ENCODE data around the gene CKMT2. TPM values are rescaled to one million over a fixed set of nuclear protein-coding genes. Genes with fewer than 3 reads are reported as not detected.

CKMT2 gene
- total RNA-seq, 1 experiment from 2014 or later, result not detected

DNA sequence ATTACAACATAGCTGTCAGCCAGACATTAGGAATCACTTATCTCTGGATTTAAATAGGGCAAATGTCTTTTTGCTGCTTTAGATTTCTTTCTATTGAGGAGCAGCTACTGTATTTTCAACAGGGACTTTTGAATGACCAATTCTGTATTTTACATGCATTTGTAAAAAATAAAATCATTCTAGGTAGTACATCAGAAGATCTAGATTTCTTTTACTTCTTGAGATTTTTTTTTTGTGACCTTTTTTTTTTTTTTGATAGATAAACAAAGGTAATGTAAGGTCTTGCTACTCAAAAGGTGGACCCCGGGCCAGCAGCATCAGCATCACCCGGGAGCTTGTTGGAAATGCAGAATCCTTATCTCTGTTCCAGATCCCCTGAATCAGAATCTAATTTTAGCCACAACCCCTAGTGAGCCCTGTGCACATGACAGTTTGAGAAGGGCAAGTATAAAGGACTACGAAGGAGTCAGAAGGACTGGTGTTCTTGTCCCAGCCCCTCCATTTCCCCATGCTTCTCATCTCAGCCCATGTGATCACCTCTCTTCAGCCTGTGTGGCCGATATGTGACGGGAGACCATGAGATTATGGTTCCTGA is 37.7 kb upstream of the CKMT2 start:
- no peak overlapping the region for H3K4me3 ChIP-seq (ENCODE audit: low read depth, low read length)
- no peaks in the 10 kb centered on the region for H3K36me3 Mint-ChIP-seq (ENCODE audit: insufficient read depth, unreplicated experiment)
- H3K4me3 Mint-ChIP-seq (ENCODE audit: unreplicated experiment), result peak overlapping the region; percentile 59
- no peaks in the 10 kb centered on the region; the same call in 1 of the 2 replicates for H3K4me1 ChIP-seq
- H3K27ac Mint-ChIP-seq (ENCODE audit: unreplicated experiment), result no peak overlapping the region
- no peaks in the 10 kb centered on the region for H3K27me3 ChIP-seq (replicated peaks; ENCODE audit: control insufficient read depth, insufficient read depth, low read length)
- intact Hi-C loops (cut with micrococcal nuclease; ENCODE audit: unreplicated experiment), result loop anchor here (5.0 to 10.0 kb wide), 3 partner anchors 231 to 508 kb away; partner anchors contain the start of gene RASGRF2
- TF ChIP-seq, protein P1, sequence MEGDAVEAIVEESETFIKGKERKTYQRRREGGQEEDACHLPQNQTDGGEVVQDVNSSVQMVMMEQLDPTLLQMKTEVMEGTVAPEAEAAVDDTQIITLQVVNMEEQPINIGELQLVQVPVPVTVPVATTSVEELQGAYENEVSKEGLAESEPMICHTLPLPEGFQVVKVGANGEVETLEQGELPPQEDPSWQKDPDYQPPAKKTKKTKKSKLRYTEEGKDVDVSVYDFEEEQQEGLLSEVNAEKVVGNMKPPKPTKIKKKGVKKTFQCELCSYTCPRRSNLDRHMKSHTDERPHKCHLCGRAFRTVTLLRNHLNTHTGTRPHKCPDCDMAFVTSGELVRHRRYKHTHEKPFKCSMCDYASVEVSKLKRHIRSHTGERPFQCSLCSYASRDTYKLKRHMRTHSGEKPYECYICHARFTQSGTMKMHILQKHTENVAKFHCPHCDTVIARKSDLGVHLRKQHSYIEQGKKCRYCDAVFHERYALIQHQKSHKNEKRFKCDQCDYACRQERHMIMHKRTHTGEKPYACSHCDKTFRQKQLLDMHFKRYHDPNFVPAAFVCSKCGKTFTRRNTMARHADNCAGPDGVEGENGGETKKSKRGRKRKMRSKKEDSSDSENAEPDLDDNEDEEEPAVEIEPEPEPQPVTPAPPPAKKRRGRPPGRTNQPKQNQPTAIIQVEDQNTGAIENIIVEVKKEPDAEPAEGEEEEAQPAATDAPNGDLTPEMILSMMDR (IDR thresholded peaks at IDR 0.05; ENCODE audit: insufficient read depth in 1 of 2, low read depth in 1 of 2, low read length in 1 of 2, severe bottlenecking in 1 of 2, unreplicated experiment in 1 of 2), result no peak
- H3K9me3 Mint-ChIP-seq (ENCODE audit: unreplicated experiment), result no peaks in the 10 kb centered on the region
- no peak for DNase-seq
- BruUV-seq (replicated peaks), result no TSS peak
- H3K9me3 ChIP-seq, result no peaks in the 10 kb centered on the region
- POLR2A ChIA-PET, result no interaction called here
- H3K36me3 ChIP-seq (ENCODE audit: control insufficient read depth, insufficient read depth, low read length), result no peaks in the 10 kb centered on the region
- CTCF ChIA-PET, result interaction anchor here (0.5 to 1.0 kb wide), 3 partner anchors 27 to 87 kb away, joined by 3 to 4 read pairs (median 3); no protein-coding TSS in a partner anchor
- peaks cover 6% of the 10 kb centered on the region for H3K4me1 Mint-ChIP-seq (ENCODE audit: low read depth, unreplicated experiment)
- H3K27me3 Mint-ChIP-seq (ENCODE audit: insufficient read depth, unreplicated experiment), result no peaks in the 10 kb centered on the region

DNA sequence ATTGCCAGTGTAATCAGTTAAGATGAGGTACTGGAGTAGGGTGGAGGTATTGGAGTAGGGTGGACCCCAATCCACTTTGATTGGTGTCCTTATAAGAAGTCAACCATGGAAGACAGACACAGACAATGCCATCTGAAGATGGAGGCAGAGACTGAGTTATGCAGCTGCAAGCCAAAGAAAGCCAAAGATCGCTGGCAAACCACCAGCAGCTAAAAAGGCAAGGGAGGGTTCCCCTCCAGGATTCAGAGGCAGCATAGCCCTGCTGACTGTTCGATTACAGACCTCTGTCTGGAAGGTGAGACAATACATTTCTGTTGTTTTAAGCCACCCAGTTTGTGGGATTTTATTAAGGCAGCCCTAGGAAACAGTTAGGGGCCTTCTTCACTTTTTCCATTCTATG is 30.5 kb upstream of the CKMT2 start:
- Histone ChIP-seq H3K4me1 (no peaks in the 10 kb centered on the region), H3K27me3 (replicated peaks; ENCODE audit: control insufficient read depth, insufficient read depth, low read length) (no peaks in the 10 kb centered on the region), H3K9me3 (no peaks in the 10 kb centered on the region), H3K36me3 (ENCODE audit: control insufficient read depth, insufficient read depth, low read length) (no peaks in the 10 kb centered on the region), H3K4me3 (ENCODE audit: low read depth, low read length) (no peak overlapping the region)
- no peaks in the 10 kb centered on the region for H3K36me3 Mint-ChIP-seq (ENCODE audit: insufficient read depth, unreplicated experiment)
- no peaks in the 10 kb centered on the region for H3K4me1 Mint-ChIP-seq (ENCODE audit: low read depth, unreplicated experiment)
- BruUV-seq (replicated peaks), result no TSS peak
- H3K27ac Mint-ChIP-seq (ENCODE audit: unreplicated experiment), result no peak overlapping the region
- no peaks in the 10 kb centered on the region for H3K9me3 Mint-ChIP-seq (ENCODE audit: unreplicated experiment)
- POLR2A ChIA-PET, result no interaction called here
- no peaks in the 10 kb centered on the region for H3K27me3 Mint-ChIP-seq (ENCODE audit: insufficient read depth, unreplicated experiment)
- intact Hi-C loops (cut with micrococcal nuclease; ENCODE audit: unreplicated experiment), result no loop called here
- DNase-seq, result no peak
- no peak overlapping the region for H3K4me3 Mint-ChIP-seq (ENCODE audit: unreplicated experiment)
- TF ChIP-seq, protein P1 (IDR thresholded peaks at IDR 0.05; ENCODE audit: insufficient read depth in 1 of 2, low read depth in 1 of 2, low read length in 1 of 2, severe bottlenecking in 1 of 2, unreplicated experiment in 1 of 2), result no peak
- CTCF ChIA-PET, result no interaction called here

DNA sequence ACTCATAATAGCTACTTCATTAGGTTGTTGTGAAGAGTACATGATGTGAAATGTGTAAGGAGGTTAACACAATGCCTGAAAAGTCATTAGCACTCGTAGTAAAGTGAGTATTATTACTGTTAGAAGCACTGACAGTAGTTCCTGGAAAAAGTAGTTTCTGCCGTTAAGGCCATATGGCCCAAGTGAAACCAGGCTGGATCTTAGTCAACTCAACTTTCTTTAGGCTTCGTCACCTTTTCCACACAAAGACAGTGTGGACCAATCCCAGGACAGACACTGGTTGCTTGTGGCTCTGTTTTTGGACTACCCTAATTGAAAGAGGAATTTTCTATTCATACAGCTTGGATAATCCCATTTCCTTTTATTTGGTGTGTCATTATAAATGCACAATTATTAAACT is 29.4 kb upstream of the CKMT2 start:
- ChIA-PET CTCF (no interaction called here), POLR2A (interaction anchor here (0.6 kb wide), 1 partner anchor 538 kb away, joined by 3 read pairs; no protein-coding TSS in a partner anchor)
- no TSS peak for BruUV-seq (replicated peaks)

More for the DNA sequence above, 29.4 kb upstream of the CKMT2 start:
- Mint-ChIP-seq H3K9me3 (ENCODE audit: unreplicated experiment) (no peaks in the 10 kb centered on the region), H3K27ac (ENCODE audit: unreplicated experiment) (no peak overlapping the region), H3K4me3 (ENCODE audit: unreplicated experiment) (no peak overlapping the region), H3K27me3 (ENCODE audit: insufficient read depth, unreplicated experiment) (no peaks in the 10 kb centered on the region), H3K36me3 (ENCODE audit: insufficient read depth, unreplicated experiment) (no peaks in the 10 kb centered on the region), H3K4me1 (ENCODE audit: low read depth, unreplicated experiment) (no peaks in the 10 kb centered on the region)
- H3K36me3 ChIP-seq (ENCODE audit: control insufficient read depth, insufficient read depth, low read length), result no peaks in the 10 kb centered on the region
- TF ChIP-seq, protein P1 (IDR thresholded peaks at IDR 0.05; ENCODE audit: insufficient read depth in 1 of 2, low read depth in 1 of 2, low read length in 1 of 2, severe bottlenecking in 1 of 2, unreplicated experiment in 1 of 2), result no peak
- H3K9me3 ChIP-seq, result no peaks in the 10 kb centered on the region
- intact Hi-C loops (cut with micrococcal nuclease; ENCODE audit: unreplicated experiment), result no loop called here
- no peak overlapping the region for H3K4me3 ChIP-seq (ENCODE audit: low read depth, low read length)
- no peak for DNase-seq
- H3K27me3 ChIP-seq (replicated peaks; ENCODE audit: control insufficient read depth, insufficient read depth, low read length), result no peaks in the 10 kb centered on the region
- H3K4me1 ChIP-seq, result no peaks in the 10 kb centered on the region

Data from Caco-2 (cell line).